RWPE1 (cell line): ENCODE results near the gene FKBP1B.
"Not testable (repeated sequence)": the region's sequence is repeated elsewhere in the genome, so short reads cannot be mapped to it uniquely, and the experiment has no call there.

ENCODE experiments used
- CTCF ChIA-PET: fragments of 350-600 bp; sonication (Branson Sonifier 250); formaldehyde crosslinking; extraction: SDS; loops from one replicate; lab custom pipeline; 2021; lab: Yijun Ruan, JAX
- POLR2A ChIA-PET: fragments of 400-600 bp; formaldehyde crosslinking; extraction: SDS; loops from one replicate; lab custom pipeline; 2020; ENCODE audit warnings: antibody characterized with exemption; ENCODE audit not compliant: low non-redundant PET; lab: Yijun Ruan, JAX
- DNase-seq: peaks from one replicate; pipeline ENCODE4 v3.0.0; 2012; ENCODE audit warnings: low spot score
- H3K27ac ChIP-seq: fragments of 450-650 bp; 2 replicates; pipeline ENCODE4 v1.5.1; 2017
- TF ChIP-seq, protein P1 (sequence below): fragments of 450-650 bp; conservative IDR thresholded peaks from 2 replicates; pipeline ENCODE4 v1.5.1; 2017; ENCODE audit warnings: low read depth, mild to moderate bottlenecking

FKBP1B gene

GRCh38 chr2:24010477-24011249, 38.9 kb upstream of the FKBP1B start:
- TF ChIP-seq, protein P1, sequence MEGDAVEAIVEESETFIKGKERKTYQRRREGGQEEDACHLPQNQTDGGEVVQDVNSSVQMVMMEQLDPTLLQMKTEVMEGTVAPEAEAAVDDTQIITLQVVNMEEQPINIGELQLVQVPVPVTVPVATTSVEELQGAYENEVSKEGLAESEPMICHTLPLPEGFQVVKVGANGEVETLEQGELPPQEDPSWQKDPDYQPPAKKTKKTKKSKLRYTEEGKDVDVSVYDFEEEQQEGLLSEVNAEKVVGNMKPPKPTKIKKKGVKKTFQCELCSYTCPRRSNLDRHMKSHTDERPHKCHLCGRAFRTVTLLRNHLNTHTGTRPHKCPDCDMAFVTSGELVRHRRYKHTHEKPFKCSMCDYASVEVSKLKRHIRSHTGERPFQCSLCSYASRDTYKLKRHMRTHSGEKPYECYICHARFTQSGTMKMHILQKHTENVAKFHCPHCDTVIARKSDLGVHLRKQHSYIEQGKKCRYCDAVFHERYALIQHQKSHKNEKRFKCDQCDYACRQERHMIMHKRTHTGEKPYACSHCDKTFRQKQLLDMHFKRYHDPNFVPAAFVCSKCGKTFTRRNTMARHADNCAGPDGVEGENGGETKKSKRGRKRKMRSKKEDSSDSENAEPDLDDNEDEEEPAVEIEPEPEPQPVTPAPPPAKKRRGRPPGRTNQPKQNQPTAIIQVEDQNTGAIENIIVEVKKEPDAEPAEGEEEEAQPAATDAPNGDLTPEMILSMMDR, result no peak
- POLR2A ChIA-PET, result no interaction called here
- CTCF ChIA-PET, result interaction anchor here (0.7 to 1.4 kb wide), 2 partner anchors 74 to 83 kb away, joined by 3 read pairs; partner anchors contain the start of genes ATAD2B and TP53I3
- DNase-seq, result no peak
- no peak overlapping the region for H3K27ac ChIP-seq

GRCh38 chr2:24011250-24012104, 38.1 kb upstream of the FKBP1B start:
- no peak overlapping the region for H3K27ac ChIP-seq
- ChIA-PET POLR2A (no interaction called here), CTCF (interaction anchor here (1.4 kb wide), 1 partner anchor 73 kb away, joined by 3 read pairs; the partner anchor contains the start of gene TP53I3)
- TF ChIP-seq, protein P1, result no peak
- no peak for DNase-seq

DNA sequence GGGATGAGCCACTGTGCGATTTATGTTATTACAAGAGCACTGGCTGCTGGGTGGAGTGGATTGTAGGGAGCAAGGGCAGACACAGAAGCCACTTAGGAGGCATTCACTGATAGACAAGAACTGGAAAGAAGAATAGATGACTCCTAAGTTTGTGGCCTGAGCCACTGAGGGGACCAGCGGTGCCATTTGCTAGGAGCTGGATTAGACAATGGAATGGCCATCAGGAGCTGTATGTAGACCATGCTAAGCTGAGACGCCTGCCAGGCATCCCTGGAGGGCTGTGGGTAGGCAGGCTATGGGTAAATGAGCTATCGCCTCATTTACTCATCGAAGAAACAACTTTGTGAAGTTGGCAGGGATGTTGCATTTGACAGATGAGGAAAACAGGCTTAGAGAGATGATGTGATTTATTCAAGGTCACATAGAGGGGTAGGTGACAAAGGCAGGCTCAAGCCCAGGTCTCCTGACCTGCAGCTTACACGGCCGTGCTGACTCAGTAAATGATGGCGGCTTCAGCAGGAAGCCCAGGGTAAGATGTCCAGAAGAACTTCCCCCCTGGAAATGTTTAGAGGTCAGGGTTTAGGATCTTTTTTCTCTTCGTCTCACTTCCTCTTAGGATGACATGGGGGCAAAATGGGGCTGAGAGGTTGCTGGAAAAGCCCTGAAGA, 36.9 kb upstream of the FKBP1B start:
- ChIA-PET CTCF (no interaction called here), POLR2A (no interaction called here)
- no peak for DNase-seq
- no peak overlapping the region for H3K27ac ChIP-seq
- TF ChIP-seq, protein P1, result no peak

- DNase-seq, POLR2A ChIA-PET: not testable (repeated sequence)
- H3K27ac ChIP-seq, result peak overlapping the region; percentile 70
- CTCF ChIA-PET, result interaction anchor here (0.8 kb wide), 1 partner anchor 8 kb away, joined by 5 read pairs; no protein-coding TSS in a partner anchor
These were observed 34.6 kb upstream of the FKBP1B start for GRCh38 chr2:24014902-24015301.

- ChIA-PET CTCF (interaction anchor here (0.5 to 0.8 kb wide), 2 partner anchors 9 to 1152 kb away, joined by 3 to 5 read pairs; no protein-coding TSS in a partner anchor), POLR2A (no interaction called here)
- H3K27ac ChIP-seq, result peak overlapping the region; percentile 70
- TF ChIP-seq, protein P1, result no peak
- DNase-seq, result peak; percentile 63
These were observed 33.8 kb upstream of the FKBP1B start for GRCh38 chr2:24015562-24016375.

DNA sequence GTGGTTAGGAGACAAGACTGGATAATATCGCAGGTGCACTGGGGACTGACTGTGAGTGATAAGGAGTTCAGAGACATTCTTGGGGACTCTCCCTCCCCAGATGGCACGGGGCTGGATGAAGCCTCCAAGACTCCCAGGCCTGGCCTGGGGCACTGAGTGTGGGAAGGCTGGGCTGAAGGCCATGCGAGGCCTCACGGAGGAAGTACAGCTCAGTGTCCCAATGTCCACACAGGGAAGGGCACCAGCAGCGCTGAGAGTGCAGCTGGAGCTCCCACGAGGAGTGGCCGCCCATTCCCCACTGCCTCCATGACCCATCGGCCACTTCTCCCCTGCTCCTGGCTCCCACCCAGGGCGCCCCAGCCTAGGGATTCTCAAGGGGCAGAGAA, 33.2 kb upstream of the FKBP1B start:
- DNase-seq, result no peak
- TF ChIP-seq, protein P1, result no peak
- CTCF ChIA-PET, result no interaction called here
- POLR2A ChIA-PET, result interaction anchor here (0.5 kb wide), 1 partner anchor 18 kb away, joined by 3 read pairs; no protein-coding TSS in a partner anchor
- H3K27ac ChIP-seq, result peak overlapping the region; percentile 70
